ENCODE data around the gene ACCSL. TPM values are rescaled to one million over a fixed set of nuclear protein-coding genes. Genes with fewer than 3 reads are reported as not detected.

ACCSL gene
- total RNA-seq, 2 donors from 2014 or later = not detected

DNA sequence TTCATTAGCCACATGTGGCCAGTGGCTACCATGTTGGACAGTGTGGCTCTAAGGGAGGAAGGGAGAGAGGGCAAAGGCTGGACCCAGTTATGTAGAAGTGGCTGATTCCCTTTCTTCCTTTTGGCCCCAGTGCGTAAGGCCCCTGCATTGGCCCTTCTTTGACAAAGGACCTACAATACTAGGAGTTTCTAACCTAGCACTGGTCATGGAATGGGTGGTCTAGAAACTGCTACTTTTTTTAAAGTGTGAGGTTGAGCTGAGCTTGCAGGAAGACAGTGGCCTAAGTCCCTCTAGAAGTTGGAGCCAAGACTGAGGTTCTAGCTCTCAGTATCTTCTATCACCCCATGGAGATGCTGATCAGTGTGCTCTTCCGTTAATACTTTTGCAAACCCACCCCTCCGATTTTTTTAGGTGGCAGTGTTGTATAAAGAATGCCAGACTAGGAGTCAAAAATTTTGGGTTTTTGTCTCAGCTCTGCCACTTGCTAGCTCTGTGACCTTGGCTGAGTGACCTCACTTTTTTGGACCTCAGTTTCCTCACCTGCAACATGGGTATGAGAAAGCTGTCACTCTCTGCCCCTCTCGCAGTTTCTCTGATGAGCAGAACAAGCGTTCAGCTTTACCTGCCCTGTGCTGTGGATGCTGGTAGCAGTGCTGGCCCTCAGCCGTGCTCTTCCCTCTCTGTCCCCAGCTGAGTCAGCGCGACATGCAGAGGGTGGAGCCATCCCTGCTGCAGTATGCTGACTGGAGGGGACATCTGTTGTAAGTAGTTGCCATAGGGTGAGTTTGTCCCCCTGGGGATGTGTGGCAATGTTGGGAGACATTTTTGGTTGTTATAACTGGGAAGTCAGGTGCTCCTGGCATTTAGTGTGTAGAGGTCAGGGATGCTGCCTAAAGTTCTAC is 25.2 kb downstream of the ACCSL start:
- WGBS, 2 experiments (ENCODE audit: insufficient coverage in 1 of 2, insufficient read length in 1 of 2) = 93 to 97% methylated on average over 4 to 8 of the region's 8 CpGs
- no peaks in the 10 kb centered on the region for H3K4me1 ChIP-seq (ENCODE audit: control insufficient read depth, insufficient read depth, low read length)
- H3K36me3 Mint-ChIP-seq (ENCODE audit: low read depth) = peaks cover 26% of the 10 kb centered on the region

DNA sequence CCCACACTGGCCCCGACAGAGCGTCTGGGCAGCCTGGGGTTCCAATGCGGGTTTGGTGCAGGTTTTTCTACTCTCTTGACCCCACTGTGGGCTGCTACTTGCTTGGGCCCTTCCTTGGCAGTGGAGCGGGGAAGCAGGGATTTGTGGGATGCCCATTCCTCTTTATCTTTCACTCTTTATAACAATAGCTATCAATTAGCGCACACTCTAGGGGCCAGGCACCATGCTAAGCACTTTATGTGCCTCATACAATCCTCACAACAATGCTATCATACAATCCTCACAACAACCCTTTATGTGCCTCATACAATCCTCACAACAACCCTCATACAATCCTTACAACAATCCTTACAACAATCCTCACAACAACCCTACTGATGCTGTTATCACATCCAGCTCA is 31.0 kb downstream of the ACCSL start:
- peak; percentile 56 for DNase-seq
- Mint-ChIP-seq H3K4me1 (peaks cover 15% of the 10 kb centered on the region), H3K27ac (no peak overlapping the region), H3K9me3 (peaks cover 2% of the 10 kb centered on the region), H3K36me3 (ENCODE audit: low read depth) (peaks cover 28% of the 10 kb centered on the region), H3K27me3 (ENCODE audit: insufficient read depth) (peaks cover 65% of the 10 kb centered on the region), H3K4me3 (no peak overlapping the region)
- no peak for TF ChIP-seq CTCF (conservative IDR thresholded peaks at IDR 0.05)
- Histone ChIP-seq H3K36me3 (ENCODE audit: control insufficient read depth, insufficient read depth, low read length) (no peaks in the 10 kb centered on the region), H3K4me3 (ENCODE audit: low read length) (no peak overlapping the region), H3K27ac (ENCODE audit: low read depth, low read length) (no peak overlapping the region), H3K9ac (ENCODE audit: extremely low read depth, low read length, poor library complexity, severe bottlenecking) (no peak overlapping the region), H3K27me3 (ENCODE audit: control insufficient read depth, insufficient read depth, low read length, poor library complexity, severe bottlenecking) (peaks cover 24% of the 10 kb centered on the region), H3K9me3 (ENCODE audit: control insufficient read depth, low read length) (peaks cover 9% of the 10 kb centered on the region), H3K4me1 (ENCODE audit: control insufficient read depth, insufficient read depth, low read length) (no peaks in the 10 kb centered on the region)
- 89 to 94% methylated on average over 5 of the region's 5 CpGs for WGBS, 2 experiments (ENCODE audit: insufficient coverage in 1 of 2, insufficient read length in 1 of 2)

More for the DNA sequence above, 25.2 kb downstream of the ACCSL start:
- Histone ChIP-seq H3K27me3 (ENCODE audit: control insufficient read depth, insufficient read depth, low read length, poor library complexity, severe bottlenecking) (peaks cover 9% of the 10 kb centered on the region), H3K9me3 (ENCODE audit: control insufficient read depth, low read length) (no peaks in the 10 kb centered on the region), H3K36me3 (ENCODE audit: control insufficient read depth, insufficient read depth, low read length) (no peaks in the 10 kb centered on the region), H3K27ac (ENCODE audit: low read depth, low read length) (no peak overlapping the region), H3K9ac (ENCODE audit: extremely low read depth, low read length, poor library complexity, severe bottlenecking) (no peak overlapping the region), H3K4me3 (ENCODE audit: low read length) (no peak overlapping the region)
- Mint-ChIP-seq H3K27me3 (ENCODE audit: insufficient read depth) (peaks cover 28% of the 10 kb centered on the region), H3K27ac (no peak overlapping the region), H3K4me3 (no peak overlapping the region), H3K4me1 (no peaks in the 10 kb centered on the region), H3K9me3 (no peaks in the 10 kb centered on the region)
- no peak for TF ChIP-seq CTCF (conservative IDR thresholded peaks at IDR 0.05)
- DNase-seq = peak; percentile 30

DNA sequence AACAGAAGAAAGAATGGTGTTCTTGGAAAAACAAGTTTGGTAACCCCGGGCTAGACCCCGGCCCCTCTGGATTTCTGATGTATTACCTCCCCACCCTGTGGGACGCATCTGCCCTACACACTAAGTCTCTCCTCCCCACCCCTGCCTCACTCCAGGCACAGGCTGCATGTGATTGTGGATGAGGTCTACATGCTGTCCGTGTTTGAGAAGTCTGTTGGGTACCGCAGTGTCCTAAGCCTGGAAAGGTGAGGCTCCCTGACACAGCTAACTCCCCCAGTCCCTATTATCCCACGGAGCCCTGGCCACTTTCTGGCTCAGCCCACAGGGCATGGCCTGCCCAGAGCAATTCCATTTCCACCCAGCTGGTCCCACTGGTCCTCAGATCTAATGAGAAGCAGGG is 31.6 kb downstream of the ACCSL start:
- no peak for TF ChIP-seq CTCF (conservative IDR thresholded peaks at IDR 0.05)
- Mint-ChIP-seq H3K4me1 (peaks cover 15% of the 10 kb centered on the region), H3K4me3 (no peak overlapping the region), H3K27me3 (ENCODE audit: insufficient read depth) (peaks cover 70% of the 10 kb centered on the region), H3K27ac (no peak overlapping the region), H3K36me3 (ENCODE audit: low read depth) (peaks cover 30% of the 10 kb centered on the region), H3K9me3 (peaks cover 7% of the 10 kb centered on the region)
- Histone ChIP-seq H3K9me3 (ENCODE audit: control insufficient read depth, low read length) (peaks cover 9% of the 10 kb centered on the region), H3K4me1 (ENCODE audit: control insufficient read depth, insufficient read depth, low read length) (no peaks in the 10 kb centered on the region), H3K4me3 (ENCODE audit: low read length) (no peak overlapping the region), H3K27ac (ENCODE audit: low read depth, low read length) (no peak overlapping the region), H3K27me3 (ENCODE audit: control insufficient read depth, insufficient read depth, low read length, poor library complexity, severe bottlenecking) (peaks cover 24% of the 10 kb centered on the region), H3K36me3 (ENCODE audit: control insufficient read depth, insufficient read depth, low read length) (no peaks in the 10 kb centered on the region), H3K9ac (ENCODE audit: extremely low read depth, low read length, poor library complexity, severe bottlenecking) (no peak overlapping the region)
- WGBS, 2 experiments (ENCODE audit: insufficient coverage in 1 of 2, insufficient read length in 1 of 2) = 88% methylated on average over 6 of the region's 6 CpGs; no CpG with 5 or more reads in 1 of the 2 experiments
- DNase-seq = no peak
